Measurements from ENCODE around the gene AIP. TPM values are rescaled to one million over a fixed set of nuclear protein-coding genes. Genes with fewer than 3 reads are reported as not detected.

The AIP gene
- total and polyA plus RNA-seq, 9 of the 15 experiments (the other 6 are each of a cell fraction or from before 2014, with no cell fraction given) = 5.2 to 92.5 (median 52.7) TPM

- H4K20me1 ChIP-seq (replicated peaks; ENCODE audit: control insufficient read depth, insufficient read depth, low read length) = 0 out of 2 replicates have a peak, but pooled peaks cover 7% of the 10 kb centered on the region
- BruUV-seq (replicated peaks) = no TSS peak
- FAIRE-seq (no peak), DNase-seq (ENCODE audit: extremely low read depth in 1 of 4, low spot score in 3 of 4) (no peak), ATAC-seq (no peak)
- POLR2A ChIA-PET = interaction anchor here (0.6 to 1.6 kb wide), 4 partner anchors 9 to 1105 kb away, joined by 3 to 7 read pairs (median 4); no protein-coding TSS in a partner anchor
- intact Hi-C loops (cut with micrococcal nuclease) (no loop called here), in situ Hi-C loops (cut with MboI) (no loop called here)
- no peaks in the 10 kb centered on the region for H3K9me1 ChIP-seq (ENCODE audit: control insufficient read depth, insufficient read depth, low read length)
- H3K9me3 ChIP-seq (replicated peaks; ENCODE audit: control insufficient read depth, insufficient read depth, low read depth, low read length) = no peaks in the 10 kb centered on the region
- H3K27ac ChIP-seq (ENCODE audit: extremely low read depth, low read depth, low read length) = no peak overlapping the region
- peaks cover 2 to 43% of the 10 kb centered on the region in 2 experiments; a peak in 4 of 5 replicates for H3K27me3 ChIP-seq (ENCODE audit: control insufficient read depth in 2 of 2, insufficient read depth in 2 of 2, low read length in 2 of 2)
- TF ChIP-seq ZNF76 (CRISPR knock-in tag; IDR thresholded peaks at IDR 0.05; ENCODE audit: borderline replicate concordance) (no peak), ADNP (tag; IDR thresholded peaks at IDR 0.05) (0 out of 2 replicates have a peak, but pooled peaks have one; percentile 22), ZNF274 (IDR thresholded peaks at IDR 0.05; ENCODE audit: borderline replicate concordance, low read depth, low read length) (no peak), TAF9B (IDR thresholded peaks at IDR 0.05; ENCODE audit: partially characterized antibody) (no peak), SRSF3 (IDR thresholded peaks at IDR 0.05; ENCODE audit: insufficient read depth, low read length) (no peak), RBM25 (IDR thresholded peaks at IDR 0.05; ENCODE audit: low read depth, low read length, severe bottlenecking) (peak; percentile 73), CREB1 (IDR thresholded peaks at IDR 0.05) (no peak), CREB1 (CRISPR knock-in tag; IDR thresholded peaks at IDR 0.05) (no peak)
- H3K4me2 ChIP-seq (ENCODE audit: insufficient read depth, low read length) = no peak overlapping the region
- 20% methylated on average over 13 of the region's 16 CpGs for WGBS (ENCODE audit: insufficient coverage, low coverage, missing lambda C conversion rate)
- no peaks in the 10 kb centered on the region for H3K36me3 ChIP-seq (ENCODE audit: control insufficient read depth, insufficient read depth, low read length)
- H3K4me3 ChIP-seq = no peak overlapping the region
- H3K9ac ChIP-seq (ENCODE audit: insufficient read depth in 1 of 2, low read depth in 2 of 2, low read length in 2 of 2) = peak overlapping the region in 1 of 2 experiments; percentile 43; a peak in 1 of 4 replicates
- no peak overlapping the region for H2AFZ ChIP-seq (ENCODE audit: low read depth, low read length)
- CTCF ChIA-PET (ENCODE audit: low intra/inter-chr PET ratio) = no interaction called here
- H3K79me2 ChIP-seq (ENCODE audit: control insufficient read depth, insufficient read depth, low read length) = no peaks in the 10 kb centered on the region
- H3K4me1 ChIP-seq (replicated peaks in 1 of 2; ENCODE audit: control insufficient read depth in 2 of 2, insufficient read depth in 2 of 2, low read length in 2 of 2) = peaks cover 0 to 40% of the 10 kb centered on the region in 2 experiments; a peak in 2 of 5 replicates
Measured at GRCh38 chr11:67520856-67521824, 38.3 kb downstream of the AIP start.

All from K562 (cell line).